HG02943 (cell line): ENCODE data around the gene RBL2.
"Not testable (repeated sequence)": the region's sequence is repeated elsewhere in the genome, so short reads cannot be mapped to it uniquely, and the experiment has no call there.

Experiments used
- ATAC-seq: cut with Tn5 transposase; IDR thresholded peaks from one replicate; pipeline ENCODE4 v1.9.1; 2021; ENCODE audit warnings: mild to moderate bottlenecking, low read depth, moderate library complexity; ENCODE audit not compliant: unreplicated experiment

Gene RBL2

DNA sequence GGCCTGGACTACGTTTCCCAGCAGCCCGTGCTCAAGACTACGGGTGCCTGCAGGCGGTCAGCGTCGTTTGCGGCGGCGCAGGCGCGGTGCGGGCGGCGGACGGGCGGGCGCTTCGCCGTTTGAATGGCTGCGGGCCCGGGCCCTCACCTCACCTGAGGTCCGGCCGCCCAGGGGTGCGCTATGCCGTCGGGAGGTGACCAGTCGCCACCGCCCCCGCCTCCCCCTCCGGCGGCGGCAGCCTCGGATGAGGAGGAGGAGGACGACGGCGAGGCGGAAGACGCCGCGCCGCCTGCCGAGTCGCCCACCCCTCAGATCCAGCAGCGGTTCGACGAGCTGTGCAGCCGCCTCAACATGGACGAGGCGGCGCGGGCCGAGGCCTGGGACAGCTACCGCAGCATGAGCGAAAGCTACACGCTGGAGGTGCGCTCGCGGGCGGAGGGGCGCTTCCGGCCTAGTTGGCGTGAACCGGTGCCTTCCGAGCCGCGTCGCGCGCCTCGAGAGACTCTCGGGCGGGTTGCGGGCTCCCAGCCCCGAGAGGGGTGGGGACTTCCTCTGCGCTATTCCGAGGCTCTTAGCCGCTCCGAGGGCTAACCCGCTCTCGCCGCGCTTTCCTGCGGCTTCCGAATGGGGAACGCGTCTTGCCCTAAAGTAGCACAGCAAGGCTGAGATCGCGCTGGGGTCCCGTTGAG is at the start of gene RBL2:
RBL2 (plus strand) TSS at position 95 of the 689 bp plus-strand sequence; CDS start at position 181, 86 bp downstream.
- ATAC-seq = peak; percentile 80

- not testable (repeated sequence) for ATAC-seq
These were observed 49.7 kb upstream of the RBL2 start for GRCh38 chr16:53384610-53385009.

- ATAC-seq = no peak
These were observed 29.3 kb upstream of the RBL2 start for GRCh38 chr16:53404959-53405358.

- no peak for ATAC-seq
These were observed 21.7 kb upstream of the RBL2 start for GRCh38 chr16:53412549-53412948.

DNA sequence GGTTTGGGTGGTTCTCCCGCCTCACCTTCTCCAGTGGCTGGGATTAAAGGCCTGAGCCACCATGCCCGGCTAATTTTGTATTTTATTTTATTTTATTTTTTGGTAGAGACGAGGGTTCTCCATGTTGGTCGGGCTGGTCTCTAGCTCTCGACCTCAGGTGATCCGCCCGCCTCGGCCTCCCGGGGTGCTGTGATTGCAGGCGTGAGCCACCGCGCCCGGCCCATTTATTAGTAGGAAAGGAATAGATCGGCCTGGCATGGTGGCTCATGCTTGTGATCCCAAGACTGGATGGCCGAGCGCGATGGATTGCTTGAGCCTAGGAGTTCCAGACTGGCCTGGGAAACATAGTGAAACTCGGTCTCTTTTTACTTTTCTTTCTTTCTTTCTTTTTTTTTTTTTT is 20.4 kb upstream of the RBL2 start:
- no peak for ATAC-seq

GRCh38 chr16:53414381-53414780 is 19.9 kb upstream of the RBL2 start:
- no peak for ATAC-seq

DNA sequence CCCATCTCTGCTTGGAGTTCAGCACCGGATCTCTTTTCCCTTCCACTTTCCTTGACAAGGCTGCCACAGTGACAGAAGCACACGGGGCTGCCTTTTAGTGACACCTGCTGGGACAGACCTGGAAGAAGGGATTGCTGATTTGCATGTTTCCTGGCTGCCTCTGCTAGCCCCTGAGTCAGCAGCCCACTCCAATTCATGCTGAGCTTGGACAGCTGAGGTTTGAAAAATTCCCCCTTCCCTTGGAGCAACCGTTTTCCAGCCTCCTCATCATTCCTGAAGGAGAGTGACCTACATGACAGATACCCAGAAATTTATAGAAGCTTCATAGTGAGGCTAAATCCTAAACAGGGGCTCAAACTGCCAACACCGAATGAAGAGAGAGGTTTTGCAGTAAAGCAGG is 18.8 kb upstream of the RBL2 start:
- ATAC-seq = no peak

GRCh38 chr16:53417011-53417410 is 17.3 kb upstream of the RBL2 start:
- ATAC-seq = no peak

GRCh38 chr16:53417976-53418375 is 16.3 kb upstream of the RBL2 start:
- no peak for ATAC-seq

- not testable (repeated sequence) for ATAC-seq
These were observed 14.9 kb upstream of the RBL2 start for GRCh38 chr16:53419383-53419709.

- ATAC-seq = no peak
These were observed 13.0 kb upstream of the RBL2 start for GRCh38 chr16:53421248-53421647.

- ATAC-seq = not testable (repeated sequence)
These were observed 10.3 kb upstream of the RBL2 start for GRCh38 chr16:53423968-53424367.

DNA sequence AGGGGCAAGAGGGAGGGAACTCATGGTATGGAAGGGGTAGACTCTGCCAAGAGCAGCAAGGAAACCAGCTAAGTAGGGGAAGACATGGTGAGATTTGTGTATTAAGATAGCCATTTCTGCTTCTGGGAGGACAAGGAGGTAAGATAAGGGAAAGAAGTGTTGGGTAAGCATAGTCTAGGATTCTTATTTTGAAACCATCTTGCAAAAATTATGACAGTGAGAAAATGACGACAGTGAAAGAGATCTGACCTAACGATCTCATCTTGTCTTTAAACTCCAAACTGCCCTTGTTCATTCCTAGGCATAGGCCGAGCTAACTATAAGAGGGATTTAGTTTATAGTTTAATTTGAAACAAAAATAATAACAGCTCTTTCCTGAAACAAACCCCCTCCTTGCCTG is 5.6 kb upstream of the RBL2 start:
- no peak for ATAC-seq

DNA sequence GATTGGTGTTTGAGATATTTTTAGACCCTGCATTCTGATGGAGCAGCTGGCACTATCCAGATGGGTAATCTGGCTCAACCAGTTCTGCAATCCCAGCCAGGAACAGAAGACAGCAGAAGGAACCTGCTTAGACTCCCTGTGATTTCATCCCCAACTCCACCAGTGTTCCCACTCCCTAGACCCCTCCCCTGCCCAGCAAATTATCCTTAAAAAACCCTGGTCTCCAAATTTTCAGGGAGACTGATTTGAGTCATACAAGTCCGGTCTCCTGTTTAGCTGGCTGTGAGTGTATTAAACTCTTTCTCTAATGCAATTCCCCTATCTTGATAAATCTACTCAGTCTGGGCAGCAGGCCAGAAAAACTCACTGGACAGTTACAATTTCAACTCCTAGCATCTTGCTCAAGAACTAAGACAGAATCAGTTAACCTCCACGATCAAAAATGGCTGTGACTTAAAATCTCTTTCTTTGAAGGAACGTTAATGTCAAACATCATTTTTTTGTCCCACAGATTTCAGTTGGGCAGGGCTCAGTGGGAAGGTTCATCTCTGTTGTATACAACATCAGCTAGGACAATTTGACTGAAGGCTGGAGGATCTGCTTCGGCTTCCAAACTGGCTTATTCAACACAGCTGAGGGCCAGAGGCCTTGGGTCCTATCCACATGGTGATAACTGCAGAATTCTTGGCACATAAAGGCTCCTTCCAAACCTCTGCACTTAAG is 4.9 kb upstream of the RBL2 start:
- no peak for ATAC-seq

DNA sequence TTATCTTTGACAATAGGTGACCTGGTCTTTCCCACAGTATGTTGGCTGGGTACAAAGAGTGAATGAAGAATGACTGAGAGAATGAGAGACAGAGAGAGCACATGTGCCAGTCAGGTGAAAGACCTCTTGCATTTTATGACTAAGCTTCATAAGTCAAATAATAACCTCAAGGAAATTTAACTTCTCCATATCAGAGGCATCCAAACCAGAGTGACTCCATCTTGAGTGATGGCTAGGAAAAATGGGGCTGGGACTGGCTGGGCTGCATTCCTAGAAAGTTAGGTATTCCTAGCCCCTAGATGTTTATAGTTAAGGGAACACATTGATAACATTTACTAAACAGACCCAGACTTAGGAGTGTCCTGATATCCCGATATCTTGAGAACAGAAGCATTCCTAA is 3.9 kb upstream of the RBL2 start:
- ATAC-seq = no peak

GRCh38 chr16:53433509-53433908 is 762 bp upstream of the RBL2 start:
- no peak for ATAC-seq

- no peak for ATAC-seq
These were observed 318 bp upstream of the RBL2 start for GRCh38 chr16:53433930-53434376.

GRCh38 chr16:53435066-53435688 is 906 bp downstream of the RBL2 start:
- ATAC-seq = peak; percentile 84

DNA sequence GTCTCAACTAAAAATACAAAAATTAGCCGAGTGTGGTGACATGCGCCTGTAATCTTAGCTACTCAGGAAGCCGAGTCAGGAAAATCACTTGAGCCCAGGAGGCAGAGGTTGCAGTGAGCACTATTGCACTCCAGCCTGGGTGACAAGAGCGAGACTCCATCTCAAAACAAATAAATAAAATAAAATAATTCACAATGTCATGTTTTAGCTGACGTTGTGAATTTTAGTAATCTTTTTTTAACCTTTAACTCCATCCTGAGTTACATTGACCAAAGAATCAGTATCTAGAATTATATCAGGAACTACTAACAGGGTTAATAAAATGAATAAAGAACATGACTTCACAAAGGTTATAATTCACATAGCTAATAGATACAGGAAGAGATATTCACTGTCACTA is 5.9 kb downstream of the RBL2 start:
- ATAC-seq = no peak

DNA sequence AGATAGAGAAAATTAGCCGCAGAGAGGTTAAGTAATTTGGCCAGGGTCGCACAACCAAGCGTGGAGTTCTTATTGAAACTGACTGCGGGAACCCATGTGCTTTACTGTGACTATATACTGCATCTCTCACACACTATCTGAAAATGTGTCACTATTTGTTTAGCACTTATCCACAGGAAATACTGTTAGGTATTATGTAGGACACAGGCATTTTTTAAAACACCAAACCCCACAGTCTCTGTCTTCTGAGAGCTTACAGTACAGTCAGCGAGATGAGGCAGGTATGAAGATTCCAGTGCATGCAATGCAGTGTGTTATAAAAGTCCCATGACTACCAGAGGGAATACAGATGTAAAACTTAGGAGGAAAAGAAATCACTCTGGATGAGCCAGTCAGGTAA is 11.3 kb downstream of the RBL2 start:
- ATAC-seq = no peak

DNA sequence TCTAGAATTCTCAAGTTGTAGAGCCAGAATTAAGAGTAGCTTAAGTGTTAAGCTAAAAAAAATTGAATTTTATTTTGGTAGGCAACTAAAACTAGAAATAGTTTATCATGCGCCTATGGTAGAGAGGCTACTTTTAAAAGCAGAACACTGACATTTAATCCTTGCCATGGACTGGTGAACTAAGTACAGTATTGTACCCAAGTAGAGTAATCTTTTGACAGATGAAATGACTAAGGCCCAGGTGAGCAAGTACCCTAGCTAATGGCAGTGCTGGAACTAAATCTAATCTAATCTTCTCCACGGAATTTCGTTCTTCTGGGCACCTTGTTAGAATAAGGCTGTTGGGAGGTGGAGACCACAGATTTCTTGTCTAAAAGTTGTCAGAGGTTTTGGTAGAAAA is 11.8 kb downstream of the RBL2 start:
- ATAC-seq = no peak
